GM04504 (cell line): ENCODE measurements around the gene LRMDA.
"Not testable (repeated sequence)": the region's sequence is repeated elsewhere in the genome, so short reads cannot be mapped to it uniquely, and the experiment has no call there.

Experiments
- DNase-seq: peaks from one replicate; pipeline ENCODE4 v3.0.0-alpha.2; 2012; ENCODE audit warnings: low read depth

Gene LRMDA

GRCh38 chr10:76554033-76554408 lies 1122.6 kb downstream of the LRMDA start:
- DNase-seq, result no peak

- no peak for DNase-seq
Observed at GRCh38 chr10:76554478-76554877, 1123.1 kb downstream of the LRMDA start.

- DNase-seq, result no peak
Observed at GRCh38 chr10:76555067-76555670, 1123.7 kb downstream of the LRMDA start.

- DNase-seq, result no peak
Observed at GRCh38 chr10:76557366-76557765, 1125.9 kb downstream of the LRMDA start.

GRCh38 chr10:76558586-76558985 lies 1127.2 kb downstream of the LRMDA start:
- peak; percentile 85 for DNase-seq

- peak; percentile 77 for DNase-seq
Observed at GRCh38 chr10:76558996-76559891, 1127.8 kb downstream of the LRMDA start.

GRCh38 chr10:76559892-76560220 lies 1128.4 kb downstream of the LRMDA start:
- DNase-seq, result no peak

GRCh38 chr10:76560338-76560737 lies 1128.9 kb downstream of the LRMDA start:
- DNase-seq, result no peak

- DNase-seq, result no peak
Observed at GRCh38 chr10:76563286-76563685, 1131.9 kb downstream of the LRMDA start.

- DNase-seq, result no peak
Observed at GRCh38 chr10:76572021-76572420, 1140.6 kb downstream of the LRMDA start.

- peak; percentile 55 for DNase-seq
Observed at GRCh38 chr10:76576276-76576962, 1145.0 kb downstream of the LRMDA start.

- DNase-seq, result no peak
Observed at GRCh38 chr10:76577455-76577854, 1146.0 kb downstream of the LRMDA start.

GRCh38 chr10:76581506-76582256 lies 1150.3 kb downstream of the LRMDA start:
- no peak for DNase-seq

- no peak for DNase-seq
Observed at GRCh38 chr10:76582531-76582930, 1151.1 kb downstream of the LRMDA start.

GRCh38 chr10:76583711-76584161 lies 1152.3 kb downstream of the LRMDA start:
- no peak for DNase-seq

GRCh38 chr10:76584466-76584865 lies 1153.0 kb downstream of the LRMDA start:
- DNase-seq, result not testable (repeated sequence)
